Measurements from ENCODE around the gene MLYCD.
A peak's percentile ranks its signal among the peaks of the same experiment; 100 is the strongest.
"Not testable (repeated sequence)": the region's sequence is repeated elsewhere in the genome, so short reads cannot be mapped to it uniquely, and the experiment has no call there.

Gene MLYCD

DNA sequence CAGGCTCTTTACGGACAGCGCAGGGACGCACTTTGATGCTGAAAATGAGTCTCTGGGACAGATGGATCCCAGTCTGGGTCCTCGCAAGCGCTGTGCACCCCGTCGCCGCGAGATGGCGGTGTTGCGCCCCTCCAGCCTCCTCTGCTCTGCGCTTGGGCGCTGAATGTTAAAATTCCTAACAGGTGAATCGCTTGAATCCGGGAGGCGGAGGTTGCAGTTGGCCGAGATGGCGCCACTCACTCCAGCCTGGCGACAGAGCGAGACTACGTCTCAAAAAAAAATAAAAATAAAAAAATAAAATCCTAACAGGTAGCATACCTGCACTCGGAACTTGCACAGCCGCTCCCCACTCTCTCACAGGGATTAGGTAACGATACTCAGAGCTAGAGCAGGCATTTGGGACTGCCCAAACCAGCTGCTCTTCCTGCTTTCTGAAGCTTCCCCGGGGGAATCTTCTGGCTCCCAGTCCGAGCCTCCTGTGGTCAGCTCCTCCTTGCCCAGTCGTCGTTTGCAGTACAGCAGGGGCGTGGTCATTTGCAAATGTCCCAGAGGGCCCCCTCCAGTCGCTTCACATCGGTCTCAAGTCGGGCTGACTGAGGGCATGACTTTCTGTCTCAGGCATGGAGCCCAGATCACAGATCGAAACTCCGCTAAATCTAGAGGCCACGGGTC lies 27.9 kb downstream of the MLYCD start:
- DNase-seq: peak; percentile 31

DNA sequence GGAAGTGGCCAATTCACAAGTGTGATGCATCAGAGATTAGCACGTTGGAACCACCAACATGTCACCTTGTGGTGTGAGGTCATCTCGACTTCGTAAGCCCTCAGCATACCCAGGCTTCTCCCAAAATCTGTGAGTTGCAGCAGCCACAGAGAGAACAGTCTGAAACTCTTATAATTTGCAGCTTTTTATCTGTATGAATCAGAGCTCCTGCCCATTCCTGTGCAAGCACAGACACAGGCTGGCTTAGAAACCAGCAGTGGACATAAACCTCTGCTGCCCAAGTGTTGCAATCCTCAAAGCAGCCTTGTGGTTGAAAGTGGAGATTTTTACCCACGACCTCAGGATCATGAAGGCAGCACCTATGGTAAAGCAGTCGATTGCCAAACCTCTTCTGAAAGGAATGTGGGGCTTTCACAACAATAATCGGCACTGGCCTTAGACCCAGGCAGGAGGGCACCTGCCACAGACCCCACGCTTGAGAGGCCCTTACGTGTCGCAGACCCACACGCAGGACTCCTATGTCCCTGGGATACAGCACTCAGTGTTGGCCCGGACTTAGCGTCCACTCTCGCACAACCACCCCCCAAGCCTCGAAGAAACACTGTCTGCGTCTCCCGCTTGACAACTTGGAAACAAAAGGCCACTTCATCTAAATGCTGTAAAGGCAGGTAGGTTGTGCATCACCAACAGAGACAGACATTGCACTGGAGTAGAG lies 29.6 kb downstream of the MLYCD start:
- peak; percentile 26 for DNase-seq

DNA sequence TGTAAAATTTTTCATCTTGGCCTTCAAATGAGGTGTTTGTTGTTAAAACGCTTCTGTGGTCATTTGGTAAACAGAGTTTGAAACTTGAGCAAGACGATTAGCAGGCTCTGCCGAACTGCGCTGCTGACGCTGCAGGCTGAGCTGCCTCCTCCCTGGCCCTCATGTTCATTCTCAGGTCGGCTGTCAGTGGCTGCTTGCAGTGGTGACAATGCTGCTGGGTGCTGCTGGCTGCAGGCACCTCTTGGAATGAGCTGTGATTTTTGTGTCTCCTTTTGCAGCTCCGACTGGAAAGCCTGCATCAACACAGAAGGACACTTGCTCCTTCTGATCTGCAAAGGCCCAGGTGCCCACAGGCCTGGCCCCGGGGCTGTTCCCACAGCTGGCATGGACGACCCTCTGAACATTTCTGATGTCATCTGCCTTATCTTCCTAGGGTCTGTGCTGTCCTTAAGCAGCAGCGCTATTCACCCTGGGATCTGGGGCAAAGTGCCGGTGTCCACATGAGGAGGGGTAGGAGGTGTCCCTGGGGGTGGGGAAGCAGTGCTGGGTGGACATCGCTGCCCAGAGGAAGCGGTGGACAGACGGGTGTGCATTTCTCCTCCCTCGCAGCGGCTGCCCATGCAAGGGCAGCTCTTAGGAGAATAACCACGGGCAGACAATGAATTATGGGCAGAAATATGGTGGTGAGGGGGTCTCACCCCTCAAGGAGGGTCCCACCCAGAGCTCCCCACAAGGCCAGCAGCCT lies 31.1 kb downstream of the MLYCD start:
- DNase-seq: no peak

DNA sequence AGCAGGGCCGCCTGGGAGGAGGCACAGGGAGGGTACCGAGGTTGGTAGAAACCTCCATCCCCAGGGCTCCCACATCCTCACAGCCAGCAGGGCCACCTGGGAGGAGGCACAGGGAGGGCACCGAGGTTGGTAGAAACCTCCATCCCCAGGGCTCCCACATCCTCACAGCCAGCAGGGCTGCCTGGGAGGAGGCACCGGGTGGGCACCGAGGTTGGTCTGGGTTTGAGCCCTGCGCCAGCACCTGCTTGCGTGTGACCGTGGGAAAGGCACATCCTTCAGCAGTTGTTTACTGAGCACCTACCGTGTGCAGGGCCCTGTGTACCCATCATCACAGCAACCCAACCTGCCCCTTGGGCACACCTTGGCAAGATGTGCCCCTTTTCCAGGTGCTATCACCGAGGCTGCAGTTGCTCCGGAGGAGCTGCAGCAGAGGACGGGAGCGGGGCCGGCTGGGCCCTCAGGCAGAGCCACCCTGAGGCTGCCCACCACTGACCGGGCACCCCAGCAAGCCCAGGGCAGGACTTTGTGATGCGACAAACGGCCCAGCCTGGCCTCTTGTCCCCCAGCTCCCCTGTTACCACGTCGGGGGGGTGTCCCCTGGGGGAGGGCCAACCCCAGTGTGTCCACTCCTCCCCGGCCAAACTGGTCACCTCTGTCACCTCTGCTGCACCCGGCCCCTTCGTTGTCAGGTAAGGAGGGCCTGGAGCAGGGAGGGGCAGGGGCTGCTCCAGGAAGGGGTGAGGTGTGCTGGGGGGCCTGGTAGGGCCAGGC lies 32.0 kb downstream of the MLYCD start:
- no peak for DNase-seq

DNA sequence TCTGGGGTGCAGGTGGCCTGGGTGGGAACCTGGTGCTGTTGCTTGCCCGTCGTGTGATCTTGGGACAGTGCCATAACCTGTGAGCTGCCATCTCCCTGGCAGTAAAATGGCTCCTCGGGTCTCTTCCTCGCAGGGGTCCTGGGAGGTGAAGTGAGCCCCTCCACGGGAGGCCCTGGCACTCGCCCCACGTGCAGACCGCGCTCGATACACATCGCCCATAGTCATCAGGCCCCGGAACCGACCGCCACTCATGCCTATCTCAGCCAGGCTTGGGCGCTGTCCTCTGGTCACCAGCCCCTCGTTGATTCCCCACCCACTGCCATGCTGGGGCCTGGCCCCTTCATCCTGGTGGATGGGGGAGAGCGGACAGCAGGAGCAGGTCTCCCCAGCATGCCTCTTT lies 32.6 kb downstream of the MLYCD start:
- no peak for DNase-seq

DNA sequence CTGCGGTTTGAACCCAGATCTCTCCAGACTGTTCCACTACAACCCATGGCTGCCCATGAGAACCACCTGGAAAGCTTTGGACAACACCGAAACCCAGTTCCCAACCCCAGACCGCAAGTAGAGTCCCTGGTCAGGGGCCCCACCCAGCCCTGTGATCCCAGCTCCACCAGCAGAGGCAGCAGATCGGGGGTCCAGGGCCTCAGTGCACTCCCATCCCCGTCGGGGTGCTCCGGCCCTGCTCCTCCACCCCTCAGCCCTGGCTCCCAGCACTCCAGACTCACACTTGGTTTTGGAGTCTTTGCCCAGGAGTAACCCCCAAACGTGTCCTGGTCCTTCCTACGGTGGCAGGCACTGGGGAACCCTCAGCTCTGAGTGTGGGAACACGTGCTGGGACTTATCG lies 33.4 kb downstream of the MLYCD start:
- no peak for DNase-seq

DNA sequence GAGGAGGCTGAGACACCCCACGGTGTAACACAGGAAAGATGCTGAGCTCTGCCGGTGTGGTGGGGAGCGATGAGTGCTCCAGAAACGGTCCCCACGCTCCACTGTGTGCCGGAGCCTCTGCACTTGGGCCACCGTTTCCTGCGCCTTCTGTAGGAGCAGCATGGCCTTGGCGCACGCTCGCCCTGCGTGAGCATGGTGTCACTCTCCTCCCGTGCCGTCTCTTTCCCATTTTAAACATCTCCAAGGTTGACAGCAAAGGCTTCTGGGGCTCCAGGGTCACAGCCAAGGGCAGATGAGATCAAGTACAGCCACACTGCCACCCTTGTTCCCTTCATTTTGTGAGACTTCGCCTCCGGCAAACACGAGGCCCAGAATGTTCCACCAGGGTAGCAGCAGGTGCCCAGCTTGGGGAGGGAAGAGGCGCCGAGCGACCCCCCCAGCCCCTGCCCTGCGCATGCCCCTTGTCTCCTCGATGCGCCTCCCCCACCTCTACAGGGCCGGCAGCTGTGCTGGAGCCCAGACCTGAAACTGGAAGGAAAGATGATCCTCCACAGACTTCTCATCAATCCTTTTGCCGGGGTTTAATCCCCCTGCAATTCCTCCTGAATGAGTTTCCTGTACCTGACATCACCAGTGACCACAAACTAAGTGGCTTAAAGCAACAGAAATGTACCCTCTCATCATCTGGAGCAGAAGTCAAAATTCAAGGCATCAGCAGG lies 34.2 kb downstream of the MLYCD start:
- no peak for DNase-seq

DNA sequence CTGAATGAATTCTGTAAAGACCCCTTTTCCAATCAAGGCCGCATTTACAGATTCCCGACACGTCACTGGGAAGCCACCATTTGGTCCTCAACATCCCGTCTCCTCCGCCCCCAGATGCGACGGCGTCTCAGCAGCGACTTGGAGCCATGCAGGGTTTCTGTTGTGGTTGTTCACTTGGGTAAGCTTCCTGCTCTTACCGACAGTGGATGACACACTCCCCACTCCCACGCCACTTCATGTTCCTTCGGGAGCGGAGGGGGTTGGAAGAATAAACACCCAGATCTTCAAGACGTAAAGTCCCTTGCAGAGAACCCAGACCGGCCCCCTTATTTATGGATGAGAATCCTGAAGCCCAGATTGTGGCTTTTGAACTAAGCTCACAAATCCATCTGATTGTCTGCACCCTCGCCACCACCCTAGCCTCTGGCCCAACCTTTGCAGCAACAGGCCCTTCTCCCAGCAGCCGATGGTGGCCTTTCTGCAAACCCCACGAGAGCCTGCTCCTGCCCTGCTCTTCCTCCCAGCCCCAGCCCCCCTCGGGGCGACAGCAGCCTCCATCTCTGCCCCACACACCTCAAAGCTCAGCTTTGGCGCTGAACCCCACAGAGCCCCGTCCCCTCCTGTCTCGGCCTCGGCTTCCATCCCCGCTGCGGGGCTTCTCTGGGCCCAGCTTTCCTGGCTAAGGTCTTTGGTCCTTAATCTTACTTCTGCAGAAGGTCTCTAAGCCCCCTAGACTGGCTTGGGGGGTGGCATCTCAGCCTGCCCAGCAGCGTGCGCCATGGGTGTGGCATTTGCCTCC lies 35.2 kb downstream of the MLYCD start:
- DNase-seq: peak; percentile 31

DNA sequence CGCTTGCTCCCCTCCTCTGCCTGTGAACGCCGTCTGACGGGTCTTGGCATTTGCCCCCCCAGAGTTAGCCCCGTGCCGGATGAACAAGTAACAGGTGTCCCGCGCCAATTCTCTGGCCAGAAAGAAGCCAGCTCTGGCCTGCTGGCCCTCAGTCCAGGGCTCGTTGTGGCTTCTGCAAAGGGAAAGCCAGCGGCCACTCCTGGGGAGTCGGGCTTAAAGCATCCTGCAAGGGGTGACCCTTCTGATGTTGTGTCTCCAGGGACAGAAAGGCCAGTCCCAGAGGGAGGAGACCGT lies 35.7 kb downstream of the MLYCD start:
- no peak for DNase-seq

DNA sequence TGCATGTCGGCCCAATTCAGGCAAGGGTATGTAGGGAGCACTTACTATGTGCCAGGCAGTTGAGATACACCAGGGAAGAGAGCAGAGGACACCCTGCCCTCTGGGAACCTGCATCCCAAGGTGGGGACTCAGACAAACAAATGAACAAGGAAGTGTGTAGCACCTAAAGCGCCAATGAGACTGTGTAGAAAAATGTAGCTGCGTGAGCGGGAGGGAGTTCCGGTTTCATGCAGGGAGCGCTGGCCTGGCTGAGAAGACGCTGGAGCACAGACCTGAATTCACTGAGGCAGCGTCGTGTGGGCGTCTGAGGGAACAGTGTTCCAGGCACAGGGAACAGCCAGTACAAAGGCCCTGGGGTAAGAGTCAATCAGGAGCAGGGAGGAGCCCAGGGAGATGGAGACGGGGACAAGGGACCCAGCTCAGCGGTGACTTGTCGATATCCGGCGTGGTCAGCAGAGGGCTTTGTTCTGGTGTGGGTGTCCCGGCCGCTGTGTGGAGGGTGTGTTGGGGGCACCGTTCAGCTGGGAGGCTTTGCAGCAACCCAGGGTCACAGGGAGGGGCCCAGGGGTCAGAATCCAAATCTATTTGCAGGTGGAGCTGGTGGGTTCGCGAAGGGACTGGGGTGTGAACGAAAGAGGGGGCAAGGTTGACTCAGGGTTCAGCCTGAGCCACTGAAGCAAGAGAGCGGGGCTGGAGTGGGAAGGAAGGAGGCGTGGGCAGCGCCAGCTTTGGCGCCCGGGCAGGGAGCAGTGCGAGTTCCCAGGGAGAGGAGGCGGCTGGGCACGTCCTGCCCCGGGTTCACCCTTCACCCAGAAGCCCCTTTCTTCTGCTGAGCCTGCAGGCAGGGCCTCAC lies 36.3 kb downstream of the MLYCD start:
- DNase-seq: no peak

DNA sequence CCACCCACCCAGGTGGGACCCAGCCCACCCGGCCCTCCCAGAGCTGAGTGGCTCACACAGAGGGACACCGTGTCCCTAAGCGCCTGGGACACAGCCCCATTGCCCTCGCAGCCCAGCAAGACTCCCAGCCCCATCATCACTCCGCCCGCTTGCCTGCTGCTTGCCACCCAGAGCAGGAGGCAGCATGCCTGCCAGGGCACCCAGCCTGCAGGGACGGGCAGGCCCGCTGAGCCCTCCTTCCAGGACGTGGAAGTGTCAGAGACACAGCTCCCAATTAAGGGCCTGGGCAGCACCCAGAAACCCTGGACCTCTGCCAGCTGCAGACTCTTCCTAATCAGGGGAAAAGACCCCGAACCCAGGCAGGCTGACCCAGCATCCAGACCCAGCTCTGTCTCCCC lies 36.9 kb downstream of the MLYCD start:
- no peak for DNase-seq

DNA sequence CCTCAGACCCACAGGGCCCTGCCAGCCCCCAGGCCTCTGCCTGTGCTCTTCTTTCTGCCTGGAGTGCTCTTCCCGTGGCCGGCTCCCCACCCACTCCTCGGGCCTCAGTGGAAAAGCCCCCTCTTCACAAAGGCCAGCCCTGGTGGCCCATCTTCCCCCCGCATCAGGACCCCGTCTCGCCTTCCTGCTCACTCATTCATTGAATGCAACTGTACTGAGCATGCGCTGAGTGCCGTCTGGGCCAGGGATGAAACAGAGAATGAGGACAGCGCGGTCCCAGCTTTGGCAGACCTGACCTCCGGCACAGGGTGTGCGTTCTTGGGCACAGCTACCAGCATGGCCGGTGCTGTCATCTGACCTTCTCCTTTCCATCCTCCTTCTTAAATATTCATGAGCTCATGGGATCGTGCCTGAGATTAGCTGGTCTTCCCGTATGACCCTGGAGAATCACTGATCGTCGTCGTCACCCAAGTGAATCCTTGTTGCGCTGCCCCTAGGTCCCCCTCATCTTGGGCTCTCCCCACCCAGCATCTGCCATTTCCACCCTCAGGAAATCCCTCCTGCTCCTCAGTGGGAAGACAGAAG lies 37.8 kb downstream of the MLYCD start:
- no peak for DNase-seq

DNA sequence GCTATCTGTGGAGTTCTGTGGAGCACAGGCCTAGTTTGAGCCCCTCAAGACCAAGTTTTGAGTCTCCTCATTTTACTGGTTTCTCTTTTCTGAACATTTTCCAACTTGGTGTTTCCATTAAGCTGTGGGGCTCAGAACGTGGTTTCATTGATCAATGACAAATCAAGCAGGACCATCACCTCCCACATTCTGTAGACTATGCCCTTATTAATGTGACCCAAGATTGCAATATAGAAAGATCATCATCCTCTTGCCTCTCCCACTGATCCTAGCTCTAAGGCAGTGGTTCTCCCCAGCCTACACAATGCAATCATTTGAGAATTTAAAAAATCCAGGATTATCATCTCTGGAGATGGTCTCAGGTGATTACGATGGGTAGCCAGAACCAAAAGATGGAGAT lies 38.4 kb downstream of the MLYCD start:
- no peak for DNase-seq

DNA sequence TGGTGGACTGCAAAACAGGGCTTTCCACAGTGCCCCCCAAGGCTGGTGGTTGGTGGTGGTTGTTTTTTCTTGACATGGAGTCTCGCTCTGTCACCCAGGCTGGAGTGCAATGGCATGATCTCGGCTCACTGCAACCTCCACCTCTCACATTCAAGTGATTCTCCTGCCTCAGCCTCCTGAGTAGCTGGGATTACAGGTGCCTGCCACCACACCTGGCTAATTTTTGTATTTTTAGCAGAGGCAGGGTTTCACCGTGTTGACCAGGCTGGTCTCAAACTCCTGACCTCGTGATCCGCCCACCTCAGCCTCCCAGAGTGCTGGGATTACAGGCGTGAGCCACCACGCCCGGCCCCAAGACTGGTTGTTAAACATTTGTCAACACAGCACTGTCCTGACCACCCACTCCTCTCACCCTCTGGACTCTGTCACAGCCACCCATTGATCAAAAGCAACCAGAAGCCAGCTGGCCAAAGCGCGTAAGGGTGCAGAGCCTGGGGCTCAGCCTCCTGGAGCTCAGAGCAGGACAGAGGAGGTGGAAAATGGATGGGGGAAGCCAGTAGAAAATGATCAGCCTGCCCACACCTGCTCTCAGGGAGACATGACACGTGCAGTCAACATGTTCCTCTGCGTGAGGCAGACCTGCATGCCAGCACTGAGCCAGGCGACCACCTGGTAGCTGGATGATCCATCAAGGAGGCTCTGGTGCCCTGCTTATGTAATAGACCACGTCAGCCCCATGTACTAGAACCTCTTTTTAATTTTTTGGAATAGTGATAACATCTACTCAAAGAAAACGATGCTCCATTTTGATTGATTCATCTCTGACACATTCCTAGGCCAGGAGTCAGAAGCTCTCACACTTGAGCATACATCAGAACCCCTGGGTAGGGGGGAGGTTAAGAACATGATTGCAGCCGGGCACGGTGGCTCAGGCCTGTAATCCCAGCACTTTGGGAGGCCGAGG lies 39.3 kb downstream of the MLYCD start:
- DNase-seq: no peak

DNA sequence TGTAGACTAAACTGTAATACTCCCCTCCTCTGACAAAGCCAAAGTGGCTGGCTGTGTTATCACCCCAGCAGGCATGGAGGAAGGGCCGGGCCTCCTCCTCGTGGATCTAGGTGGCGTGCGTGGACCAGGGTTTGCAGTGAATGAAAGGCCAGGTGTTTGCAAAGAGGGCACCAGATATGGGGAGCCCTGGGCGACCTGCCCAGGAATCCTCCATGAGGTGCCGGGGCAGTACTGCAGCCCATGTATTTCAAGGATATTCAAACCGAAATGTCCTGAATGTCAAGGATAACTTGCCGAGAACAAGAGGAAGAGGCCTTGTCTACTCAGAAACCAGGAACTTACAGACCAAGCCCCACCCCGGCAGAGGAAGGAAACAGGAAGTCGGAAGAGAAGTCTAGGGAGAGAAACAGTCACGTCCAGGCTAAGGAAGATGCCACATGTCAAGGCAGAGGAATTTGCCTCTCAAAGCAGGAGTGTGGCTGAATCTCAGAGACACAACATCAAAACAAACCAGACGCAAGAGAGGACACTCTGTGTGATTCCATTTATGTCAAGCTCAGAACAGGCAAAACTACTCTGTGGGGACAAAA lies 40.4 kb downstream of the MLYCD start:
- peak; percentile 86 for DNase-seq

DNA sequence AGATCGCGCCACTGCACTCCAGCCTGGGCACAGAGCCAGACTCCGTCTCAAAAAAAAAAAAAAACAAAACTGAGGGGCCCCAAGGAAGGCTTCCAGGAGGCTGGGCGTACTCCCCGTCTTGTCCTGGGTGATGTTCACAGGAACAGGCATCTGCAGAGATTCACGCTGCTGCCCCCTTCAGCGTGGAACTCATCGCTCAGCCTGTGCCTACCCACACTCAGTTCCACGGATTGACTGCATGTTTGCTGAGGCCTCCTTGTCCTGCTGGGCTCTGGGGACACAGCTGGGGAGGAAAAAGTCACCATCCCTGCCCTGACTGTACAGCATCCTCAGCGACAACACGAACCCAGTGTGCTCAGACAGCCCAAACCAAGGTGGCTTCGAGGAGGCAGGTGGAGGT lies 41.2 kb downstream of the MLYCD start:
- DNase-seq: no peak

DNA sequence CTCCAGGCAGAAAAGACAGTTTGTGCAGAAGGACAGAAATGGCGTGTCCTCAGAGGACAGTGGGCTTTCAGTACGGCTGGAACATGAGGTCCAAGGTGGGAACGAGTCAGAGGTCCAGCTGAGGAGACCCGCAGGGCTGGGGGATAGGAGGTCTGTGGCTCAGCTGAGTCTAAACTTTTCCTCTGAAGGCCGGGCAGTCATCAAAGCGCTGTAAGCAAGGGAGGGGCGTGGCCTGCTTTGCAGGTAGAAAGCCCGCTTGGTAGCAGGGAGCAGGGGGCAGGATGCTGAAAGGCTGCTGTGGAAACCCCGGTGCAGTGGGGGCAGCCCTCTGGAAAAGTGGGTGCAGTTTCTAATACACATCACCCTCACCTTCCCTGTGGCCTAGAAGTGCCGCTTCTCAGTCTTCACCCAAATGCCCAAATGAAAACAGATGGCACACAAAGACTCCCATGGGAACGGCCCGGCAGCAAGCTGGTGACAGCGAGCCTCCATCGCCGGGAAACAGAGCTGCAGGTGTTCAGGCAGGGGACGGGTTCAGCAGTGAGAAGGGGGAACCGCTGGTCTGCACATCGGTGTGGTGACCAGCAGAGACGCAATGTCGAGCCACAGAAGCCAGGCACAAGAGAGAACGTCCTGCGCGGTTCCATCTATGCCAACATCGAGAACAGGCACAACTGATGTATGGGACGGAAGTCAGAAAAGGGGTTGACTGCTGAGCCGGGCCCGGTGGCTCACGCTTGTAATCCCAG lies 41.9 kb downstream of the MLYCD start:
- no peak for DNase-seq

DNA sequence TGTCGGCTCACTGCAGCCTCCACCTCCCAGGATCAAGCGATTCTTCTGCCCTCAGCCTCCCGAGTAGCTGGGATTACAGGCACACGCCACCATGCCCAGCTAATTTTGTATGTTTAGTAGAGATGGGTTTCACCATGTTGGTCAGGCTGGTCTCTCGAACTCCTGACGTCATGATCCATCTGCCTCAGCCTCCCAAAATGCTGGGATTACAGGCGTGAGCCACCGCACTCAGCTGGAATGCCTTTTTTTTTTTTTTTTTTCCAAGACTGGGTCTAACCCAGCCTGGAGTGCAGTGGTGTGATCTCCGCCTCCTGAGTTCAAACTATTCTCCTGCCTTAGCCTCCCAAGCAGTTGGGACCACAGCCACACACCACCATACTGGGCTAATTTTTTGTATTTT lies 42.6 kb downstream of the MLYCD start:
- DNase-seq: not testable (repeated sequence)

All from MV-4-11 (cell line).